Panc1 (cell line): Measurements from ENCODE around the gene POLN. TPM values are rescaled to one million over a fixed set of nuclear protein-coding genes. Genes with fewer than 3 reads are reported as not detected.

Experiments used
- ATAC-seq: fragments of 200-7000 bp; cut with Tn5 transposase; 2 replicates; pipeline ENCODE4 v1.9.1; 2020; ENCODE audit warnings: mild to moderate bottlenecking, moderate library complexity
- BruUV-seq: library from RNA; stranded (reverse); fragments of 400-500 nt; replicated peaks from 2 replicates; lab custom pipeline; 2021; lab: Mats Ljungman, UMichigan
- CTCF ChIA-PET: fragments of 300-600 bp; sonication (Branson Sonifier 250); formaldehyde crosslinking; loops from one replicate; lab custom pipeline; 2022; ENCODE audit warnings: antibody characterized with exemption; lab: Charles Lee
- POLR2A ChIA-PET: fragments of 300-600 bp; sonication (Branson Sonifier 250); formaldehyde crosslinking; loops from one replicate; lab custom pipeline; 2022; ENCODE audit warnings: antibody characterized with exemption; lab: Charles Lee
- DNase-seq: peaks from one replicate; pipeline ENCODE4 v3.0.0-alpha.2; 2010; ENCODE audit warnings: low read depth, low spot score
- H3K27ac ChIP-seq: 2 replicates; pipeline ENCODE4 v1.5.1; 2011; ENCODE audit warnings: mild to moderate bottlenecking, low read length, inconsistent platforms
- H3K27me3 ChIP-seq: fragments of 200-500 bp; sonication (Bioruptor generic); 2 replicates; pipeline ENCODE4 v1.6.0; 2014; ENCODE audit warnings: low read length, inconsistent platforms; ENCODE audit not compliant: control insufficient read depth, insufficient read depth
- H3K36me3 ChIP-seq: fragments of 200-500 bp; sonication (Bioruptor generic); 2 replicates; pipeline ENCODE4 v1.5.1; 2014; ENCODE audit warnings: inconsistent platforms, mild to moderate bottlenecking, low read length, moderate library complexity; ENCODE audit not compliant: control insufficient read depth, insufficient read depth
- H3K4me1 ChIP-seq: 2 replicates; pipeline ENCODE4 v1.5.1; 2011; ENCODE audit warnings: inconsistent platforms, mild to moderate bottlenecking, low read length, moderate library complexity; ENCODE audit not compliant: control insufficient read depth, insufficient read depth
- H3K4me3 ChIP-seq, 2 experiments: 2 replicates each; pipeline ENCODE4 v1.5.1; 2011 to 2012; ENCODE audit warnings: low read depth in 2 of 2, low read length in 2 of 2, mild to moderate bottlenecking in 2 of 2, inconsistent platforms in 1 of 2, moderate library complexity in 1 of 2
- H3K9me3 ChIP-seq: fragments of 200-500 bp; sonication (Bioruptor generic); 2 replicates; pipeline ENCODE4 v1.5.1; 2014; ENCODE audit warnings: low read depth, mild to moderate bottlenecking, inconsistent platforms, low read length, moderate library complexity; ENCODE audit not compliant: control insufficient read depth, insufficient read depth
- POLR2AphosphoS5 ChIP-seq: IDR thresholded peaks from 2 replicates; pipeline ENCODE4 v1.6.1; 2012; ENCODE audit warnings: mild to moderate bottlenecking, low read depth, low read length, moderate library complexity
- SIN3A ChIP-seq: IDR thresholded peaks from 2 replicates; pipeline ENCODE4 v1.6.1; 2012; ENCODE audit warnings: low read depth, mild to moderate bottlenecking, low read length, moderate library complexity, borderline replicate concordance; ENCODE audit not compliant: insufficient read depth
- TCF7L2 ChIP-seq: IDR thresholded peaks from 2 replicates; pipeline ENCODE4 v1.6.1; 2011; ENCODE audit warnings: mild to moderate bottlenecking, low read depth, low read length, inconsistent platforms
- in situ Hi-C: cut with HindIII; loops from 2 replicates; pipeline ENCODE4 v1.10.0; 2016; ENCODE audit warnings: low sequenced_read_pairs, low pct_unique_long_range_greater_than_20kb
- intact Hi-C: fragments of 100-400 bp; cut with micrococcal nuclease; formaldehyde crosslinking; loops from one replicate; pipeline ENCODE4 v1.10.0; 2022; ENCODE audit not compliant: unreplicated experiment
- total RNA-seq: library from RNA; stranded (reverse); gene quantifications from one replicate; pipeline ENCODE4 v1.2.1, GENCODE V29; 2021; ENCODE audit not compliant: unreplicated experiment
- TF ChIP-seq, protein P1 (sequence below): fragments of 450-650 bp; IDR thresholded peaks from 2 replicates; pipeline ENCODE4 v1.5.1; 2017; ENCODE audit warnings: mild to moderate bottlenecking
- TF ChIP-seq, protein P2 (sequence below), 2 experiments: IDR thresholded peaks; 2 replicates each; pipeline ENCODE4 v1.6.1; 2011 to 2012; ENCODE audit warnings: low read depth in 2 of 2, control low read depth in 1 of 2, low read length in 1 of 2, mild to moderate bottlenecking in 1 of 2, moderate library complexity in 1 of 2; ENCODE audit not compliant: insufficient read depth in 1 of 2

POLN gene
- total RNA-seq, 1 experiment from 2014 or later = 4.3 TPM

GRCh38 chr4:2081540-2081939 is 160.4 kb downstream of the POLN start:
- Histone ChIP-seq H3K4me1 (no peaks in the 10 kb centered on the region), H3K4me3 (no peak overlapping the region), H3K27me3 (no peaks in the 10 kb centered on the region), H3K27ac (no peak overlapping the region), H3K36me3 (no peaks in the 10 kb centered on the region), H3K9me3 (no peaks in the 10 kb centered on the region)
- ChIA-PET CTCF (no interaction called here), POLR2A (no interaction called here)
- ATAC-seq (no peak), DNase-seq (no peak)
- TF ChIP-seq SIN3A = no peak
- TF ChIP-seq, protein P1, sequence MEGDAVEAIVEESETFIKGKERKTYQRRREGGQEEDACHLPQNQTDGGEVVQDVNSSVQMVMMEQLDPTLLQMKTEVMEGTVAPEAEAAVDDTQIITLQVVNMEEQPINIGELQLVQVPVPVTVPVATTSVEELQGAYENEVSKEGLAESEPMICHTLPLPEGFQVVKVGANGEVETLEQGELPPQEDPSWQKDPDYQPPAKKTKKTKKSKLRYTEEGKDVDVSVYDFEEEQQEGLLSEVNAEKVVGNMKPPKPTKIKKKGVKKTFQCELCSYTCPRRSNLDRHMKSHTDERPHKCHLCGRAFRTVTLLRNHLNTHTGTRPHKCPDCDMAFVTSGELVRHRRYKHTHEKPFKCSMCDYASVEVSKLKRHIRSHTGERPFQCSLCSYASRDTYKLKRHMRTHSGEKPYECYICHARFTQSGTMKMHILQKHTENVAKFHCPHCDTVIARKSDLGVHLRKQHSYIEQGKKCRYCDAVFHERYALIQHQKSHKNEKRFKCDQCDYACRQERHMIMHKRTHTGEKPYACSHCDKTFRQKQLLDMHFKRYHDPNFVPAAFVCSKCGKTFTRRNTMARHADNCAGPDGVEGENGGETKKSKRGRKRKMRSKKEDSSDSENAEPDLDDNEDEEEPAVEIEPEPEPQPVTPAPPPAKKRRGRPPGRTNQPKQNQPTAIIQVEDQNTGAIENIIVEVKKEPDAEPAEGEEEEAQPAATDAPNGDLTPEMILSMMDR = no peak
- TF ChIP-seq POLR2AphosphoS5 = no peak
- TF ChIP-seq, protein P2, sequence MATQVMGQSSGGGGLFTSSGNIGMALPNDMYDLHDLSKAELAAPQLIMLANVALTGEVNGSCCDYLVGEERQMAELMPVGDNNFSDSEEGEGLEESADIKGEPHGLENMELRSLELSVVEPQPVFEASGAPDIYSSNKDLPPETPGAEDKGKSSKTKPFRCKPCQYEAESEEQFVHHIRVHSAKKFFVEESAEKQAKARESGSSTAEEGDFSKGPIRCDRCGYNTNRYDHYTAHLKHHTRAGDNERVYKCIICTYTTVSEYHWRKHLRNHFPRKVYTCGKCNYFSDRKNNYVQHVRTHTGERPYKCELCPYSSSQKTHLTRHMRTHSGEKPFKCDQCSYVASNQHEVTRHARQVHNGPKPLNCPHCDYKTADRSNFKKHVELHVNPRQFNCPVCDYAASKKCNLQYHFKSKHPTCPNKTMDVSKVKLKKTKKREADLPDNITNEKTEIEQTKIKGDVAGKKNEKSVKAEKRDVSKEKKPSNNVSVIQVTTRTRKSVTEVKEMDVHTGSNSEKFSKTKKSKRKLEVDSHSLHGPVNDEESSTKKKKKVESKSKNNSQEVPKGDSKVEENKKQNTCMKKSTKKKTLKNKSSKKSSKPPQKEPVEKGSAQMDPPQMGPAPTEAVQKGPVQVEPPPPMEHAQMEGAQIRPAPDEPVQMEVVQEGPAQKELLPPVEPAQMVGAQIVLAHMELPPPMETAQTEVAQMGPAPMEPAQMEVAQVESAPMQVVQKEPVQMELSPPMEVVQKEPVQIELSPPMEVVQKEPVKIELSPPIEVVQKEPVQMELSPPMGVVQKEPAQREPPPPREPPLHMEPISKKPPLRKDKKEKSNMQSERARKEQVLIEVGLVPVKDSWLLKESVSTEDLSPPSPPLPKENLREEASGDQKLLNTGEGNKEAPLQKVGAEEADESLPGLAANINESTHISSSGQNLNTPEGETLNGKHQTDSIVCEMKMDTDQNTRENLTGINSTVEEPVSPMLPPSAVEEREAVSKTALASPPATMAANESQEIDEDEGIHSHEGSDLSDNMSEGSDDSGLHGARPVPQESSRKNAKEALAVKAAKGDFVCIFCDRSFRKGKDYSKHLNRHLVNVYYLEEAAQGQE (IDR thresholded peaks at IDR 0.05; ENCODE audit: insufficient read depth in 1 of 2, low read depth in 2 of 2, low read length in 1 of 2) = no peak
- no peak for TF ChIP-seq TCF7L2
- BruUV-seq = no TSS peak
- intact Hi-C loops = no loop called here
- in situ Hi-C loops = no loop called here

GRCh38 chr4:2080429-2081300 is 161.3 kb downstream of the POLN start:
- in situ Hi-C loops = no loop called here
- Histone ChIP-seq H3K9me3 (no peaks in the 10 kb centered on the region), H3K36me3 (no peaks in the 10 kb centered on the region), H3K4me3 (no peak overlapping the region), H3K27me3 (no peaks in the 10 kb centered on the region), H3K27ac (no peak overlapping the region), H3K4me1 (no peaks in the 10 kb centered on the region)
- ATAC-seq (peak; percentile 43; the same call in 1 of the 2 replicates), DNase-seq (no peak)
- intact Hi-C loops = no loop called here
- TF ChIP-seq, protein P2 (IDR thresholded peaks at IDR 0.05; ENCODE audit: insufficient read depth in 1 of 2, low read depth in 2 of 2, low read length in 1 of 2) = no peak
- no peak for TF ChIP-seq TCF7L2
- TF ChIP-seq SIN3A = no peak
- TF ChIP-seq, protein P1 = no peak
- TF ChIP-seq POLR2AphosphoS5 = no peak
- POLR2A ChIA-PET = no interaction called here
- CTCF ChIA-PET = no interaction called here
- no TSS peak for BruUV-seq
